HFFc6 (cell line): ENCODE results near the gene CCDC174. TPM values are rescaled to one million over a fixed set of nuclear protein-coding genes. Genes with fewer than 3 reads are reported as not detected.

Source experiments
- DNase-seq: peaks from one replicate; pipeline ENCODE4 v3.0.0-alpha.2; 2018
- H3K27ac Mint-ChIP-seq: 2 replicates; pipeline ENCODE4 v1.8.0; 2020; ENCODE audit warnings: mild to moderate bottlenecking, mixed read lengths
- H3K27me3 Mint-ChIP-seq: 2 replicates; pipeline ENCODE4 v1.8.0; 2021; ENCODE audit warnings: mild to moderate bottlenecking, moderate library complexity, mixed read lengths; ENCODE audit not compliant: insufficient read depth
- H3K36me3 Mint-ChIP-seq: 2 replicates; pipeline ENCODE4 v1.8.0; 2021; ENCODE audit warnings: low read depth, mixed read lengths
- H3K4me1 Mint-ChIP-seq: 2 replicates; pipeline ENCODE4 v1.8.0; 2020; ENCODE audit warnings: low read depth, mixed read lengths
- H3K4me3 Mint-ChIP-seq: 2 replicates; pipeline ENCODE4 v1.8.0; 2020; ENCODE audit warnings: mild to moderate bottlenecking, moderate library complexity, mixed read lengths
- H3K9me3 Mint-ChIP-seq: 2 replicates; pipeline ENCODE4 v1.8.0; 2020; ENCODE audit warnings: mild to moderate bottlenecking, mixed read lengths
- CTCF ChIP-seq: fragments of 200-600 bp; sonication (generic); IDR thresholded peaks from 2 replicates; pipeline ENCODE4 v1.5.0; 2021; ENCODE audit warnings: antibody characterized with exemption, mild to moderate bottlenecking
- total RNA-seq, 6 experiments: library from RNA; stranded (reverse); fragmentation: NEBNext Ultra II Directional; extraction: Animal tissue kit (Norgen Biotek cat#: 25700); gene quantifications; 2 replicates in 1 of 6; 3 replicates in 5 of 6; pipeline ENCODE4 v1.2.3, GENCODE V29; 2021

CCDC174 gene
- total RNA-seq, 6 experiments from 2014 or later = 8.7 to 13.4 (median 10.5) TPM

- no peaks in the 10 kb centered on the region; the same call in 1 of the 2 replicates for H3K9me3 Mint-ChIP-seq
- H3K36me3 Mint-ChIP-seq = no peaks in the 10 kb centered on the region
- no peaks in the 10 kb centered on the region for H3K4me1 Mint-ChIP-seq
- no peak overlapping the region for H3K4me3 Mint-ChIP-seq
- H3K27me3 Mint-ChIP-seq = peaks cover 25% of the 10 kb centered on the region
- DNase-seq = no peak
- no peak overlapping the region for H3K27ac Mint-ChIP-seq
- no peak for TF ChIP-seq CTCF
These were observed 33.6 kb downstream of the CCDC174 start for GRCh38 chr3:14685179-14685578.

- no peaks in the 10 kb centered on the region for H3K4me1 Mint-ChIP-seq
- no peaks in the 10 kb centered on the region for H3K9me3 Mint-ChIP-seq
- TF ChIP-seq CTCF = no peak
These were observed 35.8 kb downstream of the CCDC174 start for GRCh38 chr3:14687360-14687759.

GRCh38 chr3:14688525-14688924 is 37.0 kb downstream of the CCDC174 start:
- Mint-ChIP-seq H3K9me3 (no peaks in the 10 kb centered on the region), H3K27ac (no peak overlapping the region), H3K36me3 (no peaks in the 10 kb centered on the region), H3K4me3 (no peak overlapping the region), H3K27me3 (peaks cover 20% of the 10 kb centered on the region), H3K4me1 (no peaks in the 10 kb centered on the region)
- TF ChIP-seq CTCF = no peak
- no peak for DNase-seq

More at GRCh38 chr3:14687360-14687759, 35.8 kb downstream of the CCDC174 start:
- H3K4me3 Mint-ChIP-seq = no peak overlapping the region
- no peaks in the 10 kb centered on the region for H3K36me3 Mint-ChIP-seq
- no peak for DNase-seq
- no peak overlapping the region for H3K27ac Mint-ChIP-seq
- peaks cover 23% of the 10 kb centered on the region for H3K27me3 Mint-ChIP-seq

- Mint-ChIP-seq H3K36me3 (no peaks in the 10 kb centered on the region), H3K27ac (no peak overlapping the region), H3K4me3 (no peak overlapping the region), H3K4me1 (no peaks in the 10 kb centered on the region), H3K9me3 (no peaks in the 10 kb centered on the region), H3K27me3 (peaks cover 20% of the 10 kb centered on the region)
- no peak for TF ChIP-seq CTCF
- no peak for DNase-seq
These were observed 37.9 kb downstream of the CCDC174 start for GRCh38 chr3:14689247-14689980.

GRCh38 chr3:14691239-14691638 is 39.7 kb downstream of the CCDC174 start:
- TF ChIP-seq CTCF = no peak
- Mint-ChIP-seq H3K36me3 (no peaks in the 10 kb centered on the region), H3K27ac (no peak overlapping the region), H3K4me1 (no peaks in the 10 kb centered on the region), H3K4me3 (no peak overlapping the region), H3K9me3 (no peaks in the 10 kb centered on the region), H3K27me3 (peaks cover 21% of the 10 kb centered on the region)
- no peak for DNase-seq
